HepG2 (cell line): ENCODE results near the gene PPP1R13B. TPM values are rescaled to one million over a fixed set of nuclear protein-coding genes. Genes with fewer than 3 reads are reported as not detected.

Experiments
- AKAP8 ChIP-seq: sonication (generic); formaldehyde crosslinking; IDR thresholded peaks from 2 replicates; pipeline ENCODE4 v1.5.1; 2020; ENCODE audit warnings: mild to moderate bottlenecking, missing genetic modification reagents
- GABPB1 ChIP-seq: IDR thresholded peaks from 2 replicates; pipeline ENCODE4 v1.6.1; 2016; ENCODE audit warnings: mild to moderate bottlenecking, missing genetic modification reagents, moderate library complexity, missing compliant biosample characterization
- GMEB1 ChIP-seq: sonication (generic); formaldehyde crosslinking; IDR thresholded peaks from 2 replicates; pipeline ENCODE4 v1.5.1; 2020; ENCODE audit warnings: missing genetic modification reagents, mild to moderate bottlenecking, borderline replicate concordance
- NCOA5 ChIP-seq: sonication (generic); formaldehyde crosslinking; IDR thresholded peaks from 2 replicates; pipeline ENCODE4 v1.4.0; 2020; ENCODE audit warnings: missing genetic modification reagents
- PCBP1 ChIP-seq: fragments of 200-400 bp; formaldehyde crosslinking; IDR thresholded peaks from 2 replicates; pipeline ENCODE4 v1.6.1; 2017; ENCODE audit warnings: mild to moderate bottlenecking, low read depth, low read length, borderline replicate concordance
- ZFP36L2 ChIP-seq: sonication (generic); formaldehyde crosslinking; IDR thresholded peaks from 2 replicates; pipeline ENCODE4 v1.4.0; 2020; ENCODE audit warnings: missing genetic modification reagents
- ZFP91 ChIP-seq: sonication (generic); formaldehyde crosslinking; IDR thresholded peaks from 2 replicates; pipeline ENCODE4 v1.9.0; 2022; ENCODE audit warnings: missing genetic modification reagents, mild to moderate bottlenecking, borderline replicate concordance
- ZNF160 ChIP-seq: sonication (generic); formaldehyde crosslinking; IDR thresholded peaks from 2 replicates; pipeline ENCODE4 v1.8.0; 2022; ENCODE audit warnings: mild to moderate bottlenecking, inconsistent platforms, missing genetic modification reagents
- polyA plus RNA-seq, 8 experiments: library from polyadenylated mRNA; depleted of rRNA in 3 of 8; stranded (reverse) in 7 of 8; unstranded in 1 of 8; fragments of >200 nt; fragmentation: Illumina TruSeq in 4 of 8; extraction: Trizol in 4 of 8; gene quantifications; 2 replicates each; pipeline versions ENCODE4 v1.2.1 to v1.2.3, GENCODE V29; 2011 to 2016; ENCODE audit warnings: low read depth in 4 of 8, missing spikeins in 1 of 8, mixed read lengths in 1 of 8; ENCODE audit not compliant: insufficient read depth in 1 of 8
- total RNA-seq, 5 experiments: library from RNA; depleted of rRNA; stranded (reverse); fragments of >200 nt; fragmentation: Illumina TruSeq; extraction: Trizol; gene quantifications; 2 replicates each; pipeline ENCODE4 v1.2.3, GENCODE V29; 2016; ENCODE audit warnings: low read depth in 1 of 5
- TF ChIP-seq, protein P1 (sequence below): sonication (generic); formaldehyde crosslinking; IDR thresholded peaks from one replicate; pipeline ENCODE4 v1.5.1; 2020; ENCODE audit warnings: mild to moderate bottlenecking, missing genetic modification reagents; ENCODE audit errors: not compliant biosample characterization
- TF ChIP-seq, protein P2 (sequence below): sonication (generic); formaldehyde crosslinking; IDR thresholded peaks from 2 replicates; pipeline ENCODE4; 2020; ENCODE audit warnings: missing genetic modification reagents, mild to moderate bottlenecking, borderline replicate concordance
- TF ChIP-seq, protein P3 (sequence below): sonication (generic); formaldehyde crosslinking; conservative IDR thresholded peaks from 2 replicates; pipeline ENCODE4 v1.8.0; 2022; ENCODE audit warnings: missing genetic modification reagents

PPP1R13B gene
- total and polyA plus RNA-seq, 2 of the 13 experiments (the other 11 are each of a cell fraction or from before 2014, with no cell fraction given), result 4.6 to 9.4 TPM

GRCh38 chr14:103727313-103727980, 119.9 kb downstream of the PPP1R13B start (continued):
- TF ChIP-seq, protein P1, sequence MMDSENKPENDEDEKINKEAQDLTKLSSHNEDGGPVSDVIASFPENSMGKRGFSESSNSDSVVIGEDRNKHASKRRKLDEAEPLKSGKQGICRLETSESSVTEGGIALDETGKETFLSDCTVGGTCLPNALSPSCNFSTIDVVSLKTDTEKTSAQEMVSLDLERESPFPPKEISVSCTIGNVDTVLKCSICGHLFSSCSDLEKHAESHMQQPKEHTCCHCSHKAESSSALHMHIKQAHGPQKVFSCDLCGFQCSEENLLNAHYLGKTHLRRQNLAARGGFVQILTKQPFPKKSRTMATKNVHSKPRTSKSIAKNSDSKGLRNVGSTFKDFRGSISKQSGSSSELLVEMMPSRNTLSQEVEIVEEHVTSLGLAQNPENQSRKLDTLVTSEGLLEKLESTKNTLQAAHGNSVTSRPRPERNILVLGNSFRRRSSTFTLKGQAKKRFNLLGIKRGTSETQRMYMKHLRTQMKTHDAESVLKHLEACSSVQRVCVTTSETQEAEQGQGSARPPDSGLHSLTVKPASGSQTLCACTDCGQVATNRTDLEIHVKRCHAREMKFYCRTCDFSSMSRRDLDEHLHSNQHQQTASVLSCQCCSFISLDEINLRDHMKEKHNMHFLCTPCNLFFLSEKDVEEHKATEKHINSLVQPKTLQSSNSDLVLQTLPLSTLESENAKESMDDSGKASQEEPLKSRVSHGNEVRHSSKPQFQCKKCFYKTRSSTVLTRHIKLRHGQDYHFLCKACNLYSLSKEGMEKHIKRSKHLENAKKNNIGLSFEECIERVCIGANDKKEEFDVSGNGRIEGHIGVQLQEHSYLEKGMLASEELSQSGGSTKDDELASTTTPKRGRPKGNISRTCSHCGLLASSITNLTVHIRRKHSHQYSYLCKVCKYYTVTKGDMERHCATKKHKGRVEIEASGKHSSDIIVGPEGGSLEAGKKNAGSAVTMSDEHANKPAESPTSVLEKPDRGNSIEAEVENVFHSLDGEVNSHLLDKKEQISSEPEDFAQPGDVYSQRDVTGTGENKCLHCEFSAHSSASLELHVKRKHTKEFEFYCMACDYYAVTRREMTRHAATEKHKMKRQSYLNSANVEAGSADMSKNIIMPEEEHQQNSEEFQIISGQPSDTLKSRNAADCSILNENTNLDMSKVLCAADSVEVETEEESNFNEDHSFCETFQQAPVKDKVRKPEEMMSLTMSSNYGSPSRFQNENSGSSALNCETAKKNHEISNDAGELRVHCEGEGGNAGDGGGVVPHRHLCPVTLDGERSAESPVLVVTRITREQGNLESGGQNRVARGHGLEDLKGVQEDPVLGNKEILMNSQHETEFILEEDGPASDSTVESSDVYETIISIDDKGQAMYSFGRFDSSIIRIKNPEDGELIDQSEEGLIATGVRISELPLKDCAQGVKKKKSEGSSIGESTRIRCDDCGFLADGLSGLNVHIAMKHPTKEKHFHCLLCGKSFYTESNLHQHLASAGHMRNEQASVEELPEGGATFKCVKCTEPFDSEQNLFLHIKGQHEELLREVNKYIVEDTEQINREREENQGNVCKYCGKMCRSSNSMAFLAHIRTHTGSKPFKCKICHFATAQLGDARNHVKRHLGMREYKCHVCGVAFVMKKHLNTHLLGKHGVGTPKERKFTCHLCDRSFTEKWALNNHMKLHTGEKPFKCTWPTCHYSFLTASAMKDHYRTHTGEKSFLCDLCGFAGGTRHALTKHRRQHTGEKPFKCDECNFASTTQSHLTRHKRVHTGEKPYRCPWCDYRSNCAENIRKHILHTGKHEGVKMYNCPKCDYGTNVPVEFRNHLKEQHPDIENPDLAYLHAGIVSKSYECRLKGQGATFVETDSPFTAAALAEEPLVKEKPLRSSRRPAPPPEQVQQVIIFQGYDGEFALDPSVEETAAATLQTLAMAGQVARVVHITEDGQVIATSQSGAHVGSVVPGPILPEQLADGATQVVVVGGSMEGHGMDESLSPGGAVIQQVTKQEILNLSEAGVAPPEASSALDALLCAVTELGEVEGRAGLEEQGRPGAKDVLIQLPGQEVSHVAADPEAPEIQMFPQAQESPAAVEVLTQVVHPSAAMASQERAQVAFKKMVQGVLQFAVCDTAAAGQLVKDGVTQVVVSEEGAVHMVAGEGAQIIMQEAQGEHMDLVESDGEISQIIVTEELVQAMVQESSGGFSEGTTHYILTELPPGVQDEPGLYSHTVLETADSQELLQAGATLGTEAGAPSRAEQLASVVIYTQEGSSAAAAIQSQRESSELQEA (CRISPR knock-in tag), result no peak
- no peak for TF ChIP-seq PCBP1
- no peak for TF ChIP-seq NCOA5
- TF ChIP-seq, protein P2, sequence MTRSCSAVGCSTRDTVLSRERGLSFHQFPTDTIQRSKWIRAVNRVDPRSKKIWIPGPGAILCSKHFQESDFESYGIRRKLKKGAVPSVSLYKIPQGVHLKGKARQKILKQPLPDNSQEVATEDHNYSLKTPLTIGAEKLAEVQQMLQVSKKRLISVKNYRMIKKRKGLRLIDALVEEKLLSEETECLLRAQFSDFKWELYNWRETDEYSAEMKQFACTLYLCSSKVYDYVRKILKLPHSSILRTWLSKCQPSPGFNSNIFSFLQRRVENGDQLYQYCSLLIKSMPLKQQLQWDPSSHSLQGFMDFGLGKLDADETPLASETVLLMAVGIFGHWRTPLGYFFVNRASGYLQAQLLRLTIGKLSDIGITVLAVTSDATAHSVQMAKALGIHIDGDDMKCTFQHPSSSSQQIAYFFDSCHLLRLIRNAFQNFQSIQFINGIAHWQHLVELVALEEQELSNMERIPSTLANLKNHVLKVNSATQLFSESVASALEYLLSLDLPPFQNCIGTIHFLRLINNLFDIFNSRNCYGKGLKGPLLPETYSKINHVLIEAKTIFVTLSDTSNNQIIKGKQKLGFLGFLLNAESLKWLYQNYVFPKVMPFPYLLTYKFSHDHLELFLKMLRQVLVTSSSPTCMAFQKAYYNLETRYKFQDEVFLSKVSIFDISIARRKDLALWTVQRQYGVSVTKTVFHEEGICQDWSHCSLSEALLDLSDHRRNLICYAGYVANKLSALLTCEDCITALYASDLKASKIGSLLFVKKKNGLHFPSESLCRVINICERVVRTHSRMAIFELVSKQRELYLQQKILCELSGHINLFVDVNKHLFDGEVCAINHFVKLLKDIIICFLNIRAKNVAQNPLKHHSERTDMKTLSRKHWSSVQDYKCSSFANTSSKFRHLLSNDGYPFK (CRISPR knock-in tag), result no peak
- no peak for TF ChIP-seq ZNF160 (CRISPR knock-in tag)
- TF ChIP-seq AKAP8, result no peak
- TF ChIP-seq GMEB1 (CRISPR knock-in tag), result no peak
- no peak for TF ChIP-seq ZFP91 (CRISPR knock-in tag)
- TF ChIP-seq, protein P3, sequence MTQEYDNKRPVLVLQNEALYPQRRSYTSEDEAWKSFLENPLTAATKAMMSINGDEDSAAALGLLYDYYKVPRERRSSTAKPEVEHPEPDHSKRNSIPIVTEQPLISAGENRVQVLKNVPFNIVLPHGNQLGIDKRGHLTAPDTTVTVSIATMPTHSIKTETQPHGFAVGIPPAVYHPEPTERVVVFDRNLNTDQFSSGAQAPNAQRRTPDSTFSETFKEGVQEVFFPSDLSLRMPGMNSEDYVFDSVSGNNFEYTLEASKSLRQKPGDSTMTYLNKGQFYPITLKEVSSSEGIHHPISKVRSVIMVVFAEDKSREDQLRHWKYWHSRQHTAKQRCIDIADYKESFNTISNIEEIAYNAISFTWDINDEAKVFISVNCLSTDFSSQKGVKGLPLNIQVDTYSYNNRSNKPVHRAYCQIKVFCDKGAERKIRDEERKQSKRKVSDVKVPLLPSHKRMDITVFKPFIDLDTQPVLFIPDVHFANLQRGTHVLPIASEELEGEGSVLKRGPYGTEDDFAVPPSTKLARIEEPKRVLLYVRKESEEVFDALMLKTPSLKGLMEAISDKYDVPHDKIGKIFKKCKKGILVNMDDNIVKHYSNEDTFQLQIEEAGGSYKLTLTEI, result no peak
- TF ChIP-seq GABPB1 (CRISPR knock-in tag), result no peak; the same call in 1 of the 2 replicates
- no peak for TF ChIP-seq ZFP36L2 (CRISPR knock-in tag)
